SK-N-MC (cell line): ENCODE data around the gene APOBEC3G.
"Not testable (repeated sequence)": the region's sequence is repeated elsewhere in the genome, so short reads cannot be mapped to it uniquely, and the experiment has no call there.

Source experiments
- DNase-seq: peaks from one replicate; pipeline ENCODE4 v3.0.0-alpha.2; 2011; ENCODE audit warnings: low read depth, low spot score
- H3K27ac ChIP-seq: fragments of 200-600 bp; sonication (generic); 2 replicates; pipeline ENCODE4 v1.5.1; 2016; ENCODE audit warnings: mixed run types
- H3K36me3 ChIP-seq: fragments of 200-600 bp; sonication (generic); 2 replicates; pipeline ENCODE4 v1.6.1; 2017; ENCODE audit warnings: antibody characterized with exemption, low read length, mixed read lengths; ENCODE audit not compliant: insufficient read depth
- H3K4me3 ChIP-seq: fragments of 200-600 bp; sonication (generic); 2 replicates; pipeline ENCODE4 v1.5.1; 2016
- H3K9ac ChIP-seq: fragments of 200-600 bp; sonication (generic); 2 replicates; pipeline ENCODE4 v1.8.0; 2017; ENCODE audit warnings: mixed run types, mixed read lengths; ENCODE audit not compliant: insufficient read length
- H3K9me3 ChIP-seq: fragments of 200-600 bp; sonication (generic); 2 replicates; pipeline ENCODE4 v1.6.1; 2017; ENCODE audit warnings: low read depth, mild to moderate bottlenecking, antibody characterized with exemption, low read length, moderate library complexity, mixed read lengths
- EZH2 ChIP-seq: fragments of 200-600 bp; sonication (generic); IDR thresholded peaks from one replicate; pipeline ENCODE4 v1.6.1; 2017; ENCODE audit warnings: antibody characterized with exemption
- FOXP2 ChIP-seq: optimal IDR thresholded peaks from 2 replicates; pipeline ENCODE3; 2011; ENCODE audit warnings: mild to moderate bottlenecking, moderate library complexity; ENCODE audit not compliant: insufficient read depth; ENCODE audit errors: extremely low read length, control extremely low read depth
- POLR2AphosphoS5 ChIP-seq: IDR thresholded peaks from 2 replicates; pipeline ENCODE4 v1.6.1; 2012; ENCODE audit warnings: mild to moderate bottlenecking, low read depth, low read length, borderline replicate concordance

APOBEC3G gene

GRCh38 chr22:39068033-39068785 is 8.9 kb upstream of the APOBEC3G start:
- Histone ChIP-seq H3K27ac (no peak overlapping the region), H3K9me3 (no peaks in the 10 kb centered on the region), H3K36me3 (no peaks in the 10 kb centered on the region), H3K4me3 (no peak overlapping the region), H3K9ac (no peak overlapping the region)
- TF ChIP-seq FOXP2 (no peak), EZH2 (no peak), POLR2AphosphoS5 (no peak)
- DNase-seq: no peak

GRCh38 chr22:39070186-39070585 is 6.9 kb upstream of the APOBEC3G start:
- DNase-seq: no peak
- TF ChIP-seq FOXP2 (no peak), POLR2AphosphoS5 (no peak), EZH2 (no peak)
- H3K4me3 ChIP-seq: no peak overlapping the region

DNA sequence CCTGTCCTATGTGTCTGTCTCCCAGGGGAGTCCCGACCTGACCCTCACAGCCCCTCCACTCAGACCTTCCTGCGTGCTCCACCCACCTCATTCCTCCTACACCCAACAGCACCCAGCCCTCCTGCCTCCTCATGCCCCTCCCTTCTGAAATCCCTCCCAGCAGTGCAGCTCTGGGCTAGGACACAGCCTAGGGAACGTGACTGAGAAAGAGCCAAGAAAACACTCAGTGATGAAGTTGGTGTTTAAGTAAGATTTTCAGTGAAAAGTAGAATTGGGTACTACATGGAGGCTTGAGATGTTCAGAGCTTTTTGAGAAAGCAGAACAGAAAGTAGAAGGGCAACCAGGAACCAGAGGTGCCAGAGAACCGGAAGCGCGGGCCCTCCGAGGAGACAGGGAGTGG is 4.5 kb upstream of the APOBEC3G start:
- not testable (repeated sequence) for H3K9me3 ChIP-seq, H3K4me3 ChIP-seq, DNase-seq, H3K36me3 ChIP-seq, H3K27ac ChIP-seq, H3K9ac ChIP-seq

More at GRCh38 chr22:39070186-39070585, 6.9 kb upstream of the APOBEC3G start:
- Histone ChIP-seq H3K9me3 (no peaks in the 10 kb centered on the region), H3K9ac (no peak overlapping the region), H3K27ac (no peak overlapping the region), H3K36me3 (no peaks in the 10 kb centered on the region)

GRCh38 chr22:39073981-39074380 is 3.1 kb upstream of the APOBEC3G start:
- Histone ChIP-seq H3K27ac (no peak overlapping the region), H3K36me3 (no peaks in the 10 kb centered on the region), H3K9me3 (no peaks in the 10 kb centered on the region), H3K4me3 (no peak overlapping the region), H3K9ac (no peak overlapping the region)
- no peak for DNase-seq
- TF ChIP-seq FOXP2 (no peak), EZH2 (no peak), POLR2AphosphoS5 (no peak)

DNA sequence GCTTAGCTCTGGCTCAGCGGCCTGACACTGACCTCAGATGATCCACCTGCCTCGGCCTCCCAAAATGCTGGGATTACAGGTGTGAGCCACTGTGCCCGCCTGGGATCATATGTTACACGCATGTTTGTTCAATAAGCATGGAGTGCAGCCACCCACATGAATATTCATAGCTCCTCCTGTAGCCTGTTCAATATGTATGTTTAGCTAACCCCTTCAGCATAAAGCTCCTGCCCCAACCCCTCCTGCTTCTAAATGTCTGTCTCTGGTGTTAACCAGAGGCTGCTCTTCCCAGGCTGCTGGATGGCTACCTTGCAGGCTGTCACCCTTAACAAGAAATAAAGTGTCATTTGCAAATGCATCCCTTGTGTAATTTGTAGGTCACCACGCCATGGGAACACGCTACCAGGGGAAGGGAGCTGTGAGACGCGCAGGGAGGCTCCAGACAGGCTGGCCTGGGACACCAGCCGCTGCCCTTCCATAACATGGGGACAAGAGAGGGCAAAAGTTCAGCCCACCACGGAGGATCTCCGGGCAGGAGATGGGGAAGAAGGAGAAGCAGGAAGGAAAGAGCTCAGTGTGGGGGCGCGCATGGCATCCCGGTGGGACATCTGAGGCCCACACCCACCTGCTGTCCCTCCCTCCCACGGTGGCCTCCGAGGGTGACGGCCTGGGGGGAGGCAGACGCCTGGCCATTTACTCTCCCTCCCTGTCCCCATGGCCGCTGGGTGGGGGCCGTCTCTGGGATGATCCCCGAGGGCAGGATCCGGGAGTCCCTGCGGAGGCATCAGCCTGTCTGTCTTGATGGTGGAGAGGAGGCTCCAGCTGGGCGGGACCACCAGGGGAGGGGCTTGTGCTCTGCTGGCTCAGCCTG is 685 bp upstream of the APOBEC3G start:
- not testable (repeated sequence) for H3K36me3 ChIP-seq, DNase-seq, H3K27ac ChIP-seq, H3K9me3 ChIP-seq, H3K4me3 ChIP-seq, H3K9ac ChIP-seq

DNA sequence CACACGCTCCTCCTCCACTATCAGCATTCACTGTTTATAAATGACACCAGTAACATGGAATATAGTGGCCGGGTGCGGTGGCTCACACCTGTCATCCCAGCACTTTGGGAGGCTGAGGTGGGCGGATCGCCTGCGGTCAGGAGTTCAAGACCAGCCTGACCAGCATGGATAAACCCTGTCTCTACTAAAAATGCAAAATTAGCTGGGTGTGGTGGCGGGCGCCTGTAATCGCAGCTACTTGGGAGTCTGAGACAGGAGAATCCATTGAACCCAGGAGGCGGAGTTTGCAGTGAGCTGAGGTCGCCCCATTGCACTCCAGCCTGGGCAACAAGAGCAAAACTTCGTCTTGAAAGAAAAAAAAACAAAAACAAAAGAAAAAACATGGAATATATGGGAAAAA is 837 bp downstream of the APOBEC3G start:
- H3K9ac ChIP-seq, H3K9me3 ChIP-seq, H3K36me3 ChIP-seq, H3K4me3 ChIP-seq, H3K27ac ChIP-seq, DNase-seq: not testable (repeated sequence)

GRCh38 chr22:39078329-39078728 is 1.3 kb downstream of the APOBEC3G start:
- no peak overlapping the region for H3K9ac ChIP-seq
- no peak for DNase-seq
- no peak overlapping the region for H3K4me3 ChIP-seq
- H3K27ac ChIP-seq: no peak overlapping the region
- TF ChIP-seq FOXP2 (no peak), EZH2 (no peak), POLR2AphosphoS5 (no peak)
- H3K9me3 ChIP-seq: no peaks in the 10 kb centered on the region
- H3K36me3 ChIP-seq: no peaks in the 10 kb centered on the region

GRCh38 chr22:39079054-39079637 is 2.1 kb downstream of the APOBEC3G start:
- not testable (repeated sequence) for H3K9me3 ChIP-seq, H3K9ac ChIP-seq, H3K27ac ChIP-seq, DNase-seq, H3K36me3 ChIP-seq, H3K4me3 ChIP-seq
